ENCODE measurements around the gene PDE5A. TPM values are rescaled to one million over a fixed set of nuclear protein-coding genes. Genes with fewer than 3 reads are reported as not detected.
"Not testable (repeated sequence)": the region's sequence is repeated elsewhere in the genome, so short reads cannot be mapped to it uniquely, and the experiment has no call there.

The PDE5A gene
- total and polyA plus RNA-seq, 3 experiments from 2014 or later: 0.20 to 1.3 (median 0.44) TPM

- Histone ChIP-seq H3K9me3 (ENCODE audit: low read length) (no peaks in the 10 kb centered on the region), H3K4me3 (ENCODE audit: low read length) (no peak overlapping the region), H3K4me1 (ENCODE audit: insufficient read depth, low read length) (no peaks in the 10 kb centered on the region), H3K27ac (ENCODE audit: low read depth, low read length) (no peak overlapping the region), H3K27me3 (ENCODE audit: insufficient read depth, low read length, poor library complexity, severe bottlenecking) (no peaks in the 10 kb centered on the region), H3K36me3 (ENCODE audit: insufficient read depth, low read length) (no peaks in the 10 kb centered on the region)
- ChIA-PET POLR2A (no interaction called here), CTCF (interaction anchor here (3.2 kb wide), 1 partner anchor 10 kb away, joined by 14 read pairs; the partner anchor contains the start of gene PDE5A)
- H3K4me3 Mint-ChIP-seq: no peak overlapping the region
- H3K4me1 Mint-ChIP-seq: no peaks in the 10 kb centered on the region
- no peaks in the 10 kb centered on the region for H3K9me3 Mint-ChIP-seq
- H3K27me3 Mint-ChIP-seq: peaks cover 3 to 15% of the 10 kb centered on the region in 2 donors
- no peaks in the 10 kb centered on the region for H3K36me3 Mint-ChIP-seq
- no peak overlapping the region for H3K27ac Mint-ChIP-seq
- no peak for DNase-seq
Observed at GRCh38 chr4:119638359-119638758, 9.8 kb upstream of the PDE5A start.

GRCh38 chr4:119636851-119637250 lies 8.2 kb upstream of the PDE5A start:
- H3K27me3 ChIP-seq (ENCODE audit: insufficient read depth, low read length, poor library complexity, severe bottlenecking); H3K36me3 Mint-ChIP-seq; H3K4me3 Mint-ChIP-seq; DNase-seq; H3K36me3 ChIP-seq (ENCODE audit: insufficient read depth, low read length); H3K9me3 Mint-ChIP-seq; H3K27ac ChIP-seq (ENCODE audit: low read depth, low read length); H3K9me3 ChIP-seq (ENCODE audit: low read length); POLR2A ChIA-PET; H3K4me1 ChIP-seq (ENCODE audit: insufficient read depth, low read length); H3K4me3 ChIP-seq (ENCODE audit: low read length); H3K4me1 Mint-ChIP-seq; H3K27ac Mint-ChIP-seq: not testable (repeated sequence)
- CTCF ChIA-PET: interaction anchor here (3.2 kb wide), 1 partner anchor 8 kb away, joined by 14 read pairs; the partner anchor contains the start of gene PDE5A
- peaks cover 6 to 23% of the 10 kb centered on the region in 2 donors for H3K27me3 Mint-ChIP-seq

GRCh38 chr4:119632216-119632615 lies 3.6 kb upstream of the PDE5A start:
- CTCF ChIA-PET: no interaction called here
- Mint-ChIP-seq H3K36me3 (peaks cover 0 to 3% (median 0%) of the 10 kb centered on the region in 3 donors), H3K9me3 (no peaks in the 10 kb centered on the region), H3K27ac (no peak overlapping the region), H3K4me1 (peaks cover 8 to 23% (median 14%) of the 10 kb centered on the region in 3 donors), H3K27me3 (peaks cover 9 to 22% of the 10 kb centered on the region in 2 donors), H3K4me3 (no peak overlapping the region)
- no peaks in the 10 kb centered on the region for H3K36me3 ChIP-seq (ENCODE audit: insufficient read depth, low read length)
- no peak overlapping the region for H3K27ac ChIP-seq (ENCODE audit: low read depth, low read length)
- DNase-seq: no peak
- peaks cover 9% of the 10 kb centered on the region for H3K4me1 ChIP-seq (ENCODE audit: insufficient read depth, low read length)
- H3K9me3 ChIP-seq (ENCODE audit: low read length): no peaks in the 10 kb centered on the region
- H3K4me3 ChIP-seq (ENCODE audit: low read length): no peak overlapping the region
- POLR2A ChIA-PET: no interaction called here
- no peaks in the 10 kb centered on the region for H3K27me3 ChIP-seq (ENCODE audit: insufficient read depth, low read length, poor library complexity, severe bottlenecking)

GRCh38 chr4:119629142-119629471 lies 503 bp upstream of the PDE5A start:
- Histone ChIP-seq H3K9me3 (ENCODE audit: low read length) (no peaks in the 10 kb centered on the region), H3K4me1 (ENCODE audit: insufficient read depth, low read length) (peaks cover 14% of the 10 kb centered on the region), H3K4me3 (ENCODE audit: low read length) (peak overlapping the region; percentile 65), H3K27ac (ENCODE audit: low read depth, low read length) (no peak overlapping the region), H3K27me3 (ENCODE audit: insufficient read depth, low read length, poor library complexity, severe bottlenecking) (no peaks in the 10 kb centered on the region), H3K36me3 (ENCODE audit: insufficient read depth, low read length) (no peaks in the 10 kb centered on the region)
- peaks cover 14 to 31% (median 20%) of the 10 kb centered on the region in 3 donors for H3K4me1 Mint-ChIP-seq
- ChIA-PET CTCF (interaction anchor here (0.6 to 2.7 kb wide), 24 partner anchors 8 to 605 kb away, joined by 3 to 14 read pairs (median 3); partner anchors contain the start of gene USP53), POLR2A (no interaction called here)
- no peak for DNase-seq
- H3K36me3 Mint-ChIP-seq: peaks cover 0 to 3% (median 0%) of the 10 kb centered on the region in 3 donors
- H3K9me3 Mint-ChIP-seq: no peaks in the 10 kb centered on the region
- H3K27ac Mint-ChIP-seq: peak overlapping the region in 6 of 8 donors; percentile 1 to 82 (median 62)
- peaks cover 14 to 18% of the 10 kb centered on the region in 2 donors for H3K27me3 Mint-ChIP-seq
- H3K4me3 Mint-ChIP-seq: peak overlapping the region; percentile 86 to 96 (median 91)

DNA sequence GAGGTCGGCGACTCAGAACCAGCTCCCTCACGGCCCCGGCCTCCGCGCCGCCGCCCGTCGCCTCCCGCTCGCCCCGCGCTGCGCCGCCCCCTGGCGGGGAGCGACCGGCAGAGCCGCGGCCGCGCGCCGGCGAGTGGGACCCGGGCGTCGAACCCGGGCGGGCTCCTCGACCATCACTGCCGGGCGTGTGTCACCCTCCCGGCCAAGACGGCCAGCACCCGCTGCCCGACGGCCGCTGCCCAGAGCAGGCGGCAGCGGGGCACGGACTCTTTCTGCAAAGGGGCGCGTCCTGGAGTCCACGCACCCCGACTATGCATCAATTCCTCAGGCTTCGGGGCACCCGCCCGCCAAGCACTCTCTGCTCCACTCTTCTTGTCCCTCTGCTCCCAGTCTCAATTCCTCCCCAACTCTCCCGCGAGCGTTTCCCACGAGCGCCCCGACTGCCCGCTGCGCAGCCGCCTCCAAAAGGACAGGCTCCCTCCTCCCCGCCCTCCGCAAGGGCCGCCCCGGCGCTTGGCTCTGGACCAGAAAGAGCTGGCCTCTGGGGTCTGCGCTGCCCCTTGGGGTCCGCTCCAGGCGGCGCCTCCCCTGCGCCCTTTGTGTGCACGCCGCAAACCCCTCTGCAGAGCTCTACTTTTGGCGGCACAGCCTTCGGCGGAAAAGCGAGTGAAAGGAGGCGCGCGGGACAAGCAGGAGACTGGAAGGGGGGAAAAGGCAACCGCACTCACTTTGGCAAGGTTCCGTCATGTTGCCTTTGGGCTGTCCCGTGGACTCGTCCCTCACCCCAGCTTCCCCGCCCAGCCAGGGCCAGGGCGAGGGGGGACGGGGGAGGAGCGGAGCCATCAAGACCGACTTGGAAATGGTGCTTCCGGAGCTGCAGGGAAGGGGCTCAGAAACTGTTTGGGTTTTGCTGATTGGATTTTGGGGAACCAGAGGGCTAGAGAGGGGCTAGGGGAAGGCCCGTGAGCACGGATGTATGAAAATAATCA lies 1.0 kb downstream of the PDE5A start:
- DNase-seq: peak; percentile 28 to 63 (median 52)
- H3K36me3 ChIP-seq (ENCODE audit: insufficient read depth, low read length): no peaks in the 10 kb centered on the region
- Mint-ChIP-seq H3K4me3 (peak overlapping the region; percentile 86 to 96 (median 93)), H3K4me1 (peaks cover 14 to 31% (median 20%) of the 10 kb centered on the region in 3 donors), H3K27ac (peak overlapping the region in 7 of 8 donors; percentile 54 to 89 (median 73)), H3K9me3 (no peaks in the 10 kb centered on the region), H3K36me3 (peaks cover 0 to 3% (median 0%) of the 10 kb centered on the region in 3 donors), H3K27me3 (peaks cover 10 to 11% of the 10 kb centered on the region in 2 donors)
- H3K27ac ChIP-seq (ENCODE audit: low read depth, low read length): no peak overlapping the region
- CTCF ChIA-PET: interaction anchor here (0.6 to 2.7 kb wide), 15 partner anchors 8 to 587 kb away, joined by 3 to 14 read pairs (median 4); a partner anchor contains a TSS
- H3K27me3 ChIP-seq (ENCODE audit: insufficient read depth, low read length, poor library complexity, severe bottlenecking): no peaks in the 10 kb centered on the region
- no peaks in the 10 kb centered on the region for H3K9me3 ChIP-seq (ENCODE audit: low read length)
- peak overlapping the region; percentile 81 for H3K4me3 ChIP-seq (ENCODE audit: low read length)
- peaks cover 14% of the 10 kb centered on the region for H3K4me1 ChIP-seq (ENCODE audit: insufficient read depth, low read length)
- POLR2A ChIA-PET: interaction anchor here (0.5 to 1.0 kb wide), 3 partner anchors 173 to 329 kb away, joined by 3 to 4 read pairs (median 3); no protein-coding TSS in a partner anchor

GRCh38 chr4:119626943-119627266 lies 1.7 kb downstream of the PDE5A start:
- H3K27me3 Mint-ChIP-seq: peaks cover 4 to 8% of the 10 kb centered on the region in 2 donors
- peaks cover 14 to 31% (median 20%) of the 10 kb centered on the region in 3 donors for H3K4me1 Mint-ChIP-seq
- H3K4me3 Mint-ChIP-seq: peak overlapping the region; percentile 84 to 96 (median 86)
- no peaks in the 10 kb centered on the region for H3K9me3 ChIP-seq (ENCODE audit: low read length)
- H3K9me3 Mint-ChIP-seq: no peaks in the 10 kb centered on the region
- H3K36me3 ChIP-seq (ENCODE audit: insufficient read depth, low read length): no peaks in the 10 kb centered on the region
- POLR2A ChIA-PET: interaction anchor here (1.0 kb wide), 1 partner anchor 172 kb away, joined by 3 read pairs; no protein-coding TSS in a partner anchor
- peak overlapping the region; percentile 47 for H3K4me3 ChIP-seq (ENCODE audit: low read length)
- peak overlapping the region in 6 of 8 donors; percentile 13 to 76 (median 60) for H3K27ac Mint-ChIP-seq
- H3K4me1 ChIP-seq (ENCODE audit: insufficient read depth, low read length): peaks cover 14% of the 10 kb centered on the region
- no peak for DNase-seq
- no peaks in the 10 kb centered on the region for H3K27me3 ChIP-seq (ENCODE audit: insufficient read depth, low read length, poor library complexity, severe bottlenecking)
- H3K36me3 Mint-ChIP-seq: peaks cover 0 to 3% (median 0%) of the 10 kb centered on the region in 3 donors
- CTCF ChIA-PET: interaction anchor here (0.6 to 2.7 kb wide), 4 partner anchors 9 to 586 kb away, joined by 3 to 6 read pairs (median 4); no protein-coding TSS in a partner anchor
- no peak overlapping the region for H3K27ac ChIP-seq (ENCODE audit: low read depth, low read length)

- H3K4me1 ChIP-seq (ENCODE audit: insufficient read depth, low read length): peaks cover 14% of the 10 kb centered on the region
- no peak for DNase-seq
- Mint-ChIP-seq H3K27ac (peak overlapping the region in 3 of 8 donors; percentile 13 to 76 (median 68)), H3K4me3 (peak overlapping the region; percentile 84 to 96 (median 86)), H3K9me3 (no peaks in the 10 kb centered on the region), H3K27me3 (peaks cover 1 to 8% of the 10 kb centered on the region in 2 donors), H3K36me3 (peaks cover 0 to 3% (median 0%) of the 10 kb centered on the region in 3 donors), H3K4me1 (peaks cover 14 to 31% (median 20%) of the 10 kb centered on the region in 3 donors)
- H3K4me3 ChIP-seq (ENCODE audit: low read length): no peak overlapping the region
- ChIA-PET CTCF (interaction anchor here (0.6 to 2.7 kb wide), 4 partner anchors 9 to 585 kb away, joined by 3 to 6 read pairs (median 4); no protein-coding TSS in a partner anchor), POLR2A (interaction anchor here (1.0 kb wide), 1 partner anchor 172 kb away, joined by 3 read pairs; no protein-coding TSS in a partner anchor)
- H3K27ac ChIP-seq (ENCODE audit: low read depth, low read length): no peak overlapping the region
- no peaks in the 10 kb centered on the region for H3K36me3 ChIP-seq (ENCODE audit: insufficient read depth, low read length)
- no peaks in the 10 kb centered on the region for H3K9me3 ChIP-seq (ENCODE audit: low read length)
- H3K27me3 ChIP-seq (ENCODE audit: insufficient read depth, low read length, poor library complexity, severe bottlenecking): no peaks in the 10 kb centered on the region
Observed at GRCh38 chr4:119626420-119626819, 2.2 kb downstream of the PDE5A start.

All from CD8-positive, alpha-beta memory T cell (primary cell).